ENCODE results near the gene NFX1.
A peak's percentile ranks its signal among the peaks of the same experiment; 100 is the strongest.

Gene NFX1

GRCh38 chr9:33260372-33260771, 29.9 kb upstream of the NFX1 start:
- H3K9ac ChIP-seq (ENCODE audit: low read length) = no peak overlapping the region
- no peak overlapping the region for H3K4me2 ChIP-seq (ENCODE audit: low read depth, low read length, poor library complexity, severe bottlenecking)
- no peak overlapping the region for H3K27ac ChIP-seq (ENCODE audit: low read depth, low read length)
- no peak overlapping the region for H3K4me3 ChIP-seq (ENCODE audit: insufficient read depth, low read length, poor library complexity, severe bottlenecking)
- no peaks in the 10 kb centered on the region for H3K27me3 ChIP-seq (ENCODE audit: low read length)
- H4K20me1 ChIP-seq (ENCODE audit: low read depth, low read length) = no peaks in the 10 kb centered on the region
- H3K9me3 ChIP-seq (ENCODE audit: insufficient read depth, low read length) = no peaks in the 10 kb centered on the region
- TF ChIP-seq, protein P1, sequence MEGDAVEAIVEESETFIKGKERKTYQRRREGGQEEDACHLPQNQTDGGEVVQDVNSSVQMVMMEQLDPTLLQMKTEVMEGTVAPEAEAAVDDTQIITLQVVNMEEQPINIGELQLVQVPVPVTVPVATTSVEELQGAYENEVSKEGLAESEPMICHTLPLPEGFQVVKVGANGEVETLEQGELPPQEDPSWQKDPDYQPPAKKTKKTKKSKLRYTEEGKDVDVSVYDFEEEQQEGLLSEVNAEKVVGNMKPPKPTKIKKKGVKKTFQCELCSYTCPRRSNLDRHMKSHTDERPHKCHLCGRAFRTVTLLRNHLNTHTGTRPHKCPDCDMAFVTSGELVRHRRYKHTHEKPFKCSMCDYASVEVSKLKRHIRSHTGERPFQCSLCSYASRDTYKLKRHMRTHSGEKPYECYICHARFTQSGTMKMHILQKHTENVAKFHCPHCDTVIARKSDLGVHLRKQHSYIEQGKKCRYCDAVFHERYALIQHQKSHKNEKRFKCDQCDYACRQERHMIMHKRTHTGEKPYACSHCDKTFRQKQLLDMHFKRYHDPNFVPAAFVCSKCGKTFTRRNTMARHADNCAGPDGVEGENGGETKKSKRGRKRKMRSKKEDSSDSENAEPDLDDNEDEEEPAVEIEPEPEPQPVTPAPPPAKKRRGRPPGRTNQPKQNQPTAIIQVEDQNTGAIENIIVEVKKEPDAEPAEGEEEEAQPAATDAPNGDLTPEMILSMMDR (IDR thresholded peaks at IDR 0.05; ENCODE audit: insufficient read depth, low read length, poor library complexity, severe bottlenecking) = no peak
- H3K36me3 ChIP-seq (ENCODE audit: low read length) = peaks cover 48% of the 10 kb centered on the region
- no peaks in the 10 kb centered on the region for H3K9me2 ChIP-seq (replicated peaks; ENCODE audit: insufficient read depth, low read length)
- 0 out of 2 replicates have a peak, but pooled peaks cover 3% of the 10 kb centered on the region for H3F3A ChIP-seq (ENCODE audit: insufficient read depth)
- no peak overlapping the region for H2AFZ ChIP-seq (ENCODE audit: low read depth, low read length, severe bottlenecking)
- peaks cover 29% of the 10 kb centered on the region for H3K79me2 ChIP-seq (ENCODE audit: insufficient read depth, low read length)

- H3K27ac ChIP-seq (ENCODE audit: low read depth, low read length) = peak overlapping the region; percentile 56
- H3K9ac ChIP-seq (ENCODE audit: low read length) = peak overlapping the region; percentile 91
- peak overlapping the region; percentile 69 for H3K4me2 ChIP-seq (ENCODE audit: low read depth, low read length, poor library complexity, severe bottlenecking)
- H3K27me3 ChIP-seq (ENCODE audit: low read length) = no peaks in the 10 kb centered on the region
- H3K36me3 ChIP-seq (ENCODE audit: low read length) = peaks cover 23% of the 10 kb centered on the region
- H2AFZ ChIP-seq (ENCODE audit: low read depth, low read length, severe bottlenecking) = peak overlapping the region; percentile 81
- H3K79me2 ChIP-seq (ENCODE audit: insufficient read depth, low read length) = peaks cover 29% of the 10 kb centered on the region
- no peaks in the 10 kb centered on the region for H3K9me2 ChIP-seq (replicated peaks; ENCODE audit: insufficient read depth, low read length)
- H3F3A ChIP-seq (ENCODE audit: insufficient read depth) = peaks cover 11% of the 10 kb centered on the region; the same call in 1 of the 2 replicates
- H4K20me1 ChIP-seq (ENCODE audit: low read depth, low read length) = no peaks in the 10 kb centered on the region
- TF ChIP-seq, protein P1 (IDR thresholded peaks at IDR 0.05; ENCODE audit: insufficient read depth, low read length, poor library complexity, severe bottlenecking) = no peak
- TF ChIP-seq EZH2phosphoT487 (conservative IDR thresholded peaks at IDR 0.05; ENCODE audit: low read length) = no peak
- peak overlapping the region; percentile 80 for H3K4me3 ChIP-seq (ENCODE audit: insufficient read depth, low read length, poor library complexity, severe bottlenecking)
- H3K9me3 ChIP-seq (ENCODE audit: insufficient read depth, low read length) = no peaks in the 10 kb centered on the region
These were observed 26.9 kb upstream of the NFX1 start for GRCh38 chr9:33263131-33264002.

DNA sequence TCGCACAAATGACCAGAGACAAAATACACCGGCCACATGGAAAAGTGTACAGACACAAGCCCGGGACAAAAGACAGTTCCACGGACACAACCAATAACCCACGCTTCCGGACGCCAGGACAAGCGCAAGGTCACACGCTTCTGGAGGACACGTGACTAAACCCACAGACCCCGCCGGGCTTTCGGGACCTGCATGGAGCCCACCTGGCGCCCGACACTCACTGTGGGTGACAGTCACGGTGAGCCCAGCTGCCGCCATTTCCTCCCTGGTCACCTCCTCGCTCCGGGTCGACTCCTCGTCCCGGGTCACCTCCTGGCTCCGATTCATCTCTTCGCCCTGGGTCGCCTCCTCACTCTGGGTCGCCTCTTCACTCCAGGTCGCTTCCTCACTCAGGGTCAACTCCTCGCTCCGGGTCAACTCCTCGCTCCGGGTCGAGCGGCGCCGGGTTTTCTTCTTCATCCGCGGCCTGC, 26.3 kb upstream of the NFX1 start:
- TF ChIP-seq, protein P1 (IDR thresholded peaks at IDR 0.05; ENCODE audit: insufficient read depth, low read length, poor library complexity, severe bottlenecking) = no peak
- TF ChIP-seq EZH2phosphoT487 (conservative IDR thresholded peaks at IDR 0.05; ENCODE audit: low read length) = no peak
- peak overlapping the region; percentile 56 for H3K27ac ChIP-seq (ENCODE audit: low read depth, low read length)
- H3K9me3 ChIP-seq (ENCODE audit: insufficient read depth, low read length) = no peaks in the 10 kb centered on the region
- H3K79me2 ChIP-seq (ENCODE audit: insufficient read depth, low read length) = peaks cover 29% of the 10 kb centered on the region
- peak overlapping the region; percentile 80 for H3K4me3 ChIP-seq (ENCODE audit: insufficient read depth, low read length, poor library complexity, severe bottlenecking)
- peak overlapping the region; percentile 69 for H3K4me2 ChIP-seq (ENCODE audit: low read depth, low read length, poor library complexity, severe bottlenecking)
- H2AFZ ChIP-seq (ENCODE audit: low read depth, low read length, severe bottlenecking) = peak overlapping the region; percentile 81
- H4K20me1 ChIP-seq (ENCODE audit: low read depth, low read length) = no peaks in the 10 kb centered on the region
- no peaks in the 10 kb centered on the region for H3K27me3 ChIP-seq (ENCODE audit: low read length)
- H3K36me3 ChIP-seq (ENCODE audit: low read length) = peaks cover 25% of the 10 kb centered on the region
- H3F3A ChIP-seq (ENCODE audit: insufficient read depth) = peaks cover 11% of the 10 kb centered on the region; the same call in 1 of the 2 replicates
- H3K9me2 ChIP-seq (replicated peaks; ENCODE audit: insufficient read depth, low read length) = no peaks in the 10 kb centered on the region
- H3K9ac ChIP-seq (ENCODE audit: low read length) = peak overlapping the region; percentile 91

Data from SU-DHL-6 (cell line).